Fibroblast of the aortic adventitia (primary cell): ENCODE results near the gene EML4. TPM values are rescaled to one million over a fixed set of nuclear protein-coding genes. Genes with fewer than 3 reads are reported as not detected.
A peak's percentile ranks its signal among the peaks of the same experiment; 100 is the strongest.

Experiments used
- DNase-seq: peaks from one replicate; pipeline ENCODE4 v3.0.0-alpha.2; 2010; ENCODE audit warnings: low read depth
- H3K4me3 ChIP-seq: 2 replicates; pipeline ENCODE4 v1.5.1; 2011; ENCODE audit warnings: low read depth, mild to moderate bottlenecking, control low read depth, low read length, moderate library complexity
- total RNA-seq: library from RNA; depleted of rRNA; stranded (reverse); fragments of >200 nt; gene quantifications from 2 replicates; pipeline ENCODE4 v1.2.3, GENCODE V29; 2012; ENCODE audit warnings: low replicate concordance
- TF ChIP-seq, protein P1 (sequence below): IDR thresholded peaks from 2 replicates; pipeline ENCODE4 v1.5.1; 2011; ENCODE audit warnings: mild to moderate bottlenecking, low read length, control low read depth, inconsistent platforms; ENCODE audit not compliant: insufficient read depth

The EML4 gene
- total RNA-seq, 1 donor, result 50.9 TPM

- DNase-seq, result no peak
- TF ChIP-seq, protein P1, sequence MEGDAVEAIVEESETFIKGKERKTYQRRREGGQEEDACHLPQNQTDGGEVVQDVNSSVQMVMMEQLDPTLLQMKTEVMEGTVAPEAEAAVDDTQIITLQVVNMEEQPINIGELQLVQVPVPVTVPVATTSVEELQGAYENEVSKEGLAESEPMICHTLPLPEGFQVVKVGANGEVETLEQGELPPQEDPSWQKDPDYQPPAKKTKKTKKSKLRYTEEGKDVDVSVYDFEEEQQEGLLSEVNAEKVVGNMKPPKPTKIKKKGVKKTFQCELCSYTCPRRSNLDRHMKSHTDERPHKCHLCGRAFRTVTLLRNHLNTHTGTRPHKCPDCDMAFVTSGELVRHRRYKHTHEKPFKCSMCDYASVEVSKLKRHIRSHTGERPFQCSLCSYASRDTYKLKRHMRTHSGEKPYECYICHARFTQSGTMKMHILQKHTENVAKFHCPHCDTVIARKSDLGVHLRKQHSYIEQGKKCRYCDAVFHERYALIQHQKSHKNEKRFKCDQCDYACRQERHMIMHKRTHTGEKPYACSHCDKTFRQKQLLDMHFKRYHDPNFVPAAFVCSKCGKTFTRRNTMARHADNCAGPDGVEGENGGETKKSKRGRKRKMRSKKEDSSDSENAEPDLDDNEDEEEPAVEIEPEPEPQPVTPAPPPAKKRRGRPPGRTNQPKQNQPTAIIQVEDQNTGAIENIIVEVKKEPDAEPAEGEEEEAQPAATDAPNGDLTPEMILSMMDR, result no peak
Measured at GRCh38 chr2:42135381-42136312, 33.5 kb upstream of the EML4 start.

GRCh38 chr2:42136782-42137124, 32.4 kb upstream of the EML4 start:
- DNase-seq, result no peak
- no peak overlapping the region for H3K4me3 ChIP-seq
- TF ChIP-seq, protein P1, result no peak

More at GRCh38 chr2:42135381-42136312, 33.5 kb upstream of the EML4 start:
- no peak overlapping the region for H3K4me3 ChIP-seq

DNA sequence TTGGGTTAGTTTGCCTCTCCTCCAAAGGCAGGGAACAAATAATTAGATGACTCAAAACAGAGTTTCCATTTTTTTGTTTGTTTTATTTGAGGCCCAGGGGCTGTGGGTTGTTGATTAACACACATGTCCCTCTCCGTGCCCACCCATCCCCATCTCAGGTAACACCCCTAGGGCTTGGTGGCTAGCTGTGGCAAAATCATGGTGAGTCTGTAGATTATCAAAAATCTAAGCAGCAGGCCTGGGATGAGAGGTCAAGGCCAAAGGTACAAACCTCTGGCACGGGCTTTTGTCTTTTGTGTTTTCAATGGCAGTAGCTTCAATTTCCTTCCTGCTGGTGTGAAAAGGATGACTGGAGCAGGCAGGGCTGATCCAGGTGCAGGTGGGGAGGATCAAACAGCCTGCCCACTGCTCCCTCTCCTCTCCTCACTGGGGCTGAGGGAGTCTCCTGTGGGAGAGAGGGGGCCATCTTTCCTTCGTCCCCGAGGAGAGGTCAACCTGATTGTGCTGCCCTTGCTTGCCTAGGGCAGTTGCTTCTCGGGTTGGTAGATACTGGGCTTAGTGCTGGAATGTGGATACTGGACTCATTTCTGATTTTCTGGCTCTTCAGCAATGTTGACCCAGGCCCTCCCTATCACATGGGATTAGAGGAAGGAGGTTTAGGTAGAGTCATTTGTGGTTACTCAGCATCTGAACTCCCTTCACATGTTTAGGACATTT, 31.9 kb upstream of the EML4 start:
- H3K4me3 ChIP-seq, result no peak overlapping the region
- DNase-seq, result no peak
- TF ChIP-seq, protein P1, result no peak

DNA sequence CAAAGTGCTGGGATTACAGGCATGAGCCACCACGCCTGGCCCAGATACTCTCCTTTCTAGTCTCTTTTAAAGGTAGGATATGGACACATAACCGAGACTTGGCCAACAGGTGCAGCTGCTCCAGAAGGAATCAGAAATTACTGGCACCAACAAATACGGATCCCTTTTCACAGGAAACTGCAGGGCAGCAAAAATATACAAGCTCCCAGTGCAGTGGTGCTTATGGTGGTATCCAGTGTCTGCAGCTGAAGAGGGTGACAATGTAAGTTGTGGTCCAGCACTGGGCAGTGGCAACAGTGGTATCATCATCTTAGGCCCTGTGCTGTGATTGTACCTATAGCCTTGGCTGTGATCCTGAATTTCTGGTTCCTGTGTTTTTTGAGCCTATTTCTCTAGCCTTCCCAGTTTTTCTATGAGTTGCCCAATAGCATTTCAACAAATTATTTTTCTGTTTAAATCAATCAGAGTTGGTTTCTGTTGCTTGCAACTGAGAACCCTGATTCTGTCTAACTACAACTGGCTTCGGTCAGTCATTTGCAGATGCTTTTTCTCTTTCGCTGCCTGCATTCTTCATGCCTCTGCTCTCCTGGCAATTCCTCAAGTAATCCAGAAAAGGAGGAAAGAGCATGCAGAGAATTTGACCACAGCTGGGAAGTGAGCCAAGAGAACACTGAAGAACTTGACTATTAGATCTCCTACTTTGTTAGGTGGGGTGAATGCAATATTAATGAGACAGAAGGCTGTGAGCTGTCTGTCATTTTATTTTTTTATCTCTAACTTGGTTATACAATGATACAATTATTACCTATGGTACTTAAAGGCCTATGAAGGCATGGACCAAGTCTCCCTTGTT, 30.8 kb upstream of the EML4 start:
- H3K4me3 ChIP-seq, result no peak overlapping the region
- peak; percentile 99 for DNase-seq
- TF ChIP-seq, protein P1, result no peak

DNA sequence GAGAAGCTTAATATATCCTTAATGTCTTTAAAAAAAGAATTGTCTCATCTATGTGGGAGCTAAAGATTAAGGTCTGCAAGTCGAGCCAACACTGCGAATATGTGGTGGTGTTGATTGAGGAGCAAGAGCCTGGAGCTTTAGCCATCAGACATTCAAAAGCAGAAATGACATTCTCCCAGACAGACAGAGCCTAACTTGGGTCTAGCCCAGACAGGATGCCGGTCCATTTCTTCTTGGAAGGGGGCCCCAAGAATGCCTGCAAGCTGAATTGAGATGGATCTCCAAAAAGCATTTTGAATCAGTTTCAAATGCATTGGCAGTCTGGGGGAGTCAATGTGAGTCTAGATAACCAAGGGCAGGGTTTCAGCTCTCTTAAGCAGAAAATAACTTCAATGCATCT, 30.1 kb upstream of the EML4 start:
- H3K4me3 ChIP-seq, result no peak overlapping the region
- TF ChIP-seq, protein P1, result no peak
- DNase-seq, result peak; percentile 83

- TF ChIP-seq, protein P1, result no peak
- no peak for DNase-seq
- H3K4me3 ChIP-seq, result no peak overlapping the region
Measured at GRCh38 chr2:42140496-42140895, 28.7 kb upstream of the EML4 start.
